Psoas muscle (tissue), 8 donors: Measurements from ENCODE around the gene POLR2M. TPM values are rescaled to one million over a fixed set of nuclear protein-coding genes. Genes with fewer than 3 reads are reported as not detected.

Experiments
- ATAC-seq, 4 donors: fragments of 200-7000 bp; cut with Tn5 transposase; one replicate each; pipeline ENCODE4 v1.9.1; 2020; ENCODE audit warnings: moderate library complexity in 3 of 4, mild to moderate bottlenecking in 2 of 4
- DNase-seq, 2 donors: peaks; one replicate each; pipeline ENCODE4 v3.0.0-alpha.2; 2020
- H3K27ac ChIP-seq: fragments of 200-600 bp; one replicate; pipeline ENCODE4 v1.8.0; 2022
- H3K27me3 ChIP-seq, 3 donors: fragments of 200-600 bp in 1 of 3; one replicate each; pipeline versions ENCODE4 v1.6.1 to v1.8.0; 2013 to 2022; ENCODE audit warnings: low read length in 2 of 3, mild to moderate bottlenecking in 2 of 3, moderate library complexity in 1 of 3; ENCODE audit not compliant: insufficient read depth in 3 of 3
- H3K36me3 ChIP-seq, 2 donors: fragments of 200-600 bp in 1 of 2; one replicate each; pipeline versions ENCODE4 v1.6.1 to v1.8.0; 2013 to 2022; ENCODE audit warnings: low read depth in 1 of 2, mild to moderate bottlenecking in 1 of 2, moderate library complexity in 1 of 2; ENCODE audit not compliant: insufficient read depth in 1 of 2
- H3K4me1 ChIP-seq: fragments of 200-600 bp; one replicate; pipeline ENCODE4 v1.8.0; 2022
- H3K4me3 ChIP-seq: fragments of 200-600 bp; one replicate; pipeline ENCODE4 v1.8.0; 2022; ENCODE audit warnings: mild to moderate bottlenecking
- H3K9me3 ChIP-seq: fragments of 200-600 bp; one replicate; pipeline ENCODE4 v1.8.0; 2022
- WGBS, 3 donors: extraction: QIAGEN DNeasy Blood & Tissue Kit; methylation state at CpG; one replicate each; pipeline versions ENCODE4 v1.1.6 to v1.1.7; 2013; 5-methylcytosine and 5-hydroxymethylcytosine counted together
- intact Hi-C, 2 donors: fragments of 100-400 bp; cut with DNase I; formaldehyde crosslinking; loops; one replicate each; pipeline versions ENCODE4 v1.11.0 to v1.14.2; 2022
- polyA plus RNA-seq, 3 donors: library from polyadenylated mRNA; stranded (reverse); fragments of 200-250 nt; gene quantifications; one replicate each; pipeline ENCODE4 v1.2.3, GENCODE V29; 2013
- total RNA-seq, 4 donors: library from RNA; stranded (reverse); fragmentation: NEBNext Ultra II Directional in 2 of 4; extraction: Animal tissue kit (Norgen Biotek cat#: 25700) in 2 of 4; gene quantifications; one replicate each; pipeline versions ENCODE4 v1.2.1 to v1.2.4, GENCODE V29; 2021 to 2023
- TF ChIP-seq, protein P1 (sequence below): fragments of 200-600 bp; IDR thresholded peaks from one replicate; pipeline ENCODE4 v1.8.0; 2022; ENCODE audit warnings: antibody characterized with exemption
- donor health status: healthy with polysubstance abuse.
- donor health status: DM: no; HTN: no; CAD: no; lungs with moderate emphysema.
- donor health status: Bipolar disorder and iron deficiency.
- donor health status: healthy.
- donor health status: DM: yes; HTN: yes; CAD: no.
- donor health status: DM: no; HTN: no; CAD: no.
- donor health status: DM: no; HTN: no; CAD: no.
- donor health status: DM: yes; HTN: yes; CAD: no.

Gene POLR2M
- total and polyA plus RNA-seq, 7 donors: 78.0 to 403 (median 107) TPM

GRCh38 chr15:57751177-57751800, 44.8 kb downstream of the POLR2M start:
- WGBS, 3 donors: 29 to 35% (median 32%) methylated on average over 3 of the region's 3 CpGs
- Histone ChIP-seq H3K27ac (no peak overlapping the region), H3K4me3 (no peak overlapping the region), H3K36me3 (no peaks in the 10 kb centered on the region), H3K9me3 (no peaks in the 10 kb centered on the region), H3K4me1 (no peaks in the 10 kb centered on the region), H3K27me3 (no peaks in the 10 kb centered on the region)
- TF ChIP-seq, protein P1, sequence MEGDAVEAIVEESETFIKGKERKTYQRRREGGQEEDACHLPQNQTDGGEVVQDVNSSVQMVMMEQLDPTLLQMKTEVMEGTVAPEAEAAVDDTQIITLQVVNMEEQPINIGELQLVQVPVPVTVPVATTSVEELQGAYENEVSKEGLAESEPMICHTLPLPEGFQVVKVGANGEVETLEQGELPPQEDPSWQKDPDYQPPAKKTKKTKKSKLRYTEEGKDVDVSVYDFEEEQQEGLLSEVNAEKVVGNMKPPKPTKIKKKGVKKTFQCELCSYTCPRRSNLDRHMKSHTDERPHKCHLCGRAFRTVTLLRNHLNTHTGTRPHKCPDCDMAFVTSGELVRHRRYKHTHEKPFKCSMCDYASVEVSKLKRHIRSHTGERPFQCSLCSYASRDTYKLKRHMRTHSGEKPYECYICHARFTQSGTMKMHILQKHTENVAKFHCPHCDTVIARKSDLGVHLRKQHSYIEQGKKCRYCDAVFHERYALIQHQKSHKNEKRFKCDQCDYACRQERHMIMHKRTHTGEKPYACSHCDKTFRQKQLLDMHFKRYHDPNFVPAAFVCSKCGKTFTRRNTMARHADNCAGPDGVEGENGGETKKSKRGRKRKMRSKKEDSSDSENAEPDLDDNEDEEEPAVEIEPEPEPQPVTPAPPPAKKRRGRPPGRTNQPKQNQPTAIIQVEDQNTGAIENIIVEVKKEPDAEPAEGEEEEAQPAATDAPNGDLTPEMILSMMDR: peak; percentile 35
- ATAC-seq (no peak), DNase-seq (no peak)
- intact Hi-C loops: loop anchor here in 1 of 2 donors (2.0 to 5.0 kb wide), 2 partner anchors 110 to 316 kb away; partner anchors contain the start of gene ALDH1A2

- DNase-seq: peak in 1 of 2 donors; percentile 63
- H3K27ac ChIP-seq: no peak overlapping the region
- H3K27me3 ChIP-seq: no peaks in the 10 kb centered on the region
- WGBS, 3 donors: 54 to 62% (median 61%) methylated on average over 9 of the region's 9 CpGs
- peak in 1 of 4 donors; percentile 55 for ATAC-seq
- intact Hi-C loops: loop anchor here in 1 of 2 donors (5.0 kb wide), 1 partner anchor 315 kb away; the partner anchor contains the start of gene ALDH1A2
- H3K4me1 ChIP-seq: no peaks in the 10 kb centered on the region
- H3K4me3 ChIP-seq: no peak overlapping the region
- TF ChIP-seq, protein P1: peak; percentile 7
- H3K36me3 ChIP-seq: no peaks in the 10 kb centered on the region
- H3K9me3 ChIP-seq: no peaks in the 10 kb centered on the region
These were observed 45.9 kb downstream of the POLR2M start for GRCh38 chr15:57752436-57752835.

- TF ChIP-seq, protein P1: peak; percentile 0
- Histone ChIP-seq H3K27ac (no peak overlapping the region), H3K27me3 (no peaks in the 10 kb centered on the region), H3K4me3 (no peak overlapping the region), H3K9me3 (no peaks in the 10 kb centered on the region), H3K36me3 (no peaks in the 10 kb centered on the region), H3K4me1 (no peaks in the 10 kb centered on the region)
- intact Hi-C loops: loop anchor here in 1 of 2 donors (5.0 kb wide), 1 partner anchor 314 kb away; the partner anchor contains the start of gene ALDH1A2
- WGBS, 3 donors: 58 to 74% (median 61%) methylated on average over 9 of the region's 9 CpGs
- ATAC-seq (no peak), DNase-seq (no peak)
These were observed 46.3 kb downstream of the POLR2M start for GRCh38 chr15:57752840-57753239.

GRCh38 chr15:57756466-57756865, 50.0 kb downstream of the POLR2M start:
- TF ChIP-seq, protein P1: no peak
- no peak for ATAC-seq
- no peak for DNase-seq
- Histone ChIP-seq H3K4me1 (no peaks in the 10 kb centered on the region), H3K27ac (no peak overlapping the region), H3K9me3 (no peaks in the 10 kb centered on the region), H3K27me3 (no peaks in the 10 kb centered on the region), H3K4me3 (no peak overlapping the region), H3K36me3 (no peaks in the 10 kb centered on the region)
- intact Hi-C loops: no loop called here
- 95 to 100% (median 97%) methylated on average over 3 of the region's 3 CpGs for WGBS, 3 donors
